Heart left ventricle (tissue), 16 donors: ENCODE measurements around the gene KRT6B. TPM values are rescaled to one million over a fixed set of nuclear protein-coding genes. Genes with fewer than 3 reads are reported as not detected.
A peak's percentile ranks its signal among the peaks of the same experiment; 100 is the strongest.

ENCODE experiments used
- ATAC-seq, 4 donors: fragments of 200-7000 bp; cut with Tn5 transposase; one replicate each; pipeline ENCODE4 v1.9.1; 2020 to 2022; ENCODE audit warnings: moderate library complexity in 4 of 4, mild to moderate bottlenecking in 3 of 4, moderate number of reproducible peaks in 1 of 4
- DNase-seq, 5 donors: peaks; one replicate each; pipeline ENCODE4 v3.0.0-alpha.2; 2020
- H3K27ac ChIP-seq, 12 donors: fragments of 200-600 bp; sonication (generic) in 4 of 12; one replicate each; pipeline versions ENCODE4 v1.5.0 to v1.8.0; 2016 to 2022; ENCODE audit warnings: mild to moderate bottlenecking in 2 of 12
- H3K27me3 ChIP-seq, 9 donors: fragments of 200-600 bp; sonication (generic) in 2 of 9; one replicate each; pipeline versions ENCODE4 v1.5.1 to v1.8.0; 2016 to 2022; ENCODE audit warnings: mild to moderate bottlenecking in 3 of 9
- H3K36me3 ChIP-seq, 9 donors: fragments of 200-600 bp; sonication (generic) in 2 of 9; one replicate each; pipeline versions ENCODE4 v1.5.0 to v1.8.0; 2018 to 2022; ENCODE audit warnings: mild to moderate bottlenecking in 2 of 9
- H3K4me1 ChIP-seq, 12 donors: fragments of 200-600 bp; sonication (generic) in 4 of 12; one replicate each; pipeline versions ENCODE4 v1.5.0 to v1.8.0; 2016 to 2022; ENCODE audit warnings: mild to moderate bottlenecking in 3 of 12
- H3K4me3 ChIP-seq, 12 donors: fragments of 200-600 bp; sonication (generic) in 4 of 12; one replicate each; pipeline versions ENCODE4 v1.5.0 to v1.8.0; 2017 to 2022; ENCODE audit warnings: mild to moderate bottlenecking in 9 of 12, moderate library complexity in 4 of 12
- H3K9me3 ChIP-seq, 12 donors: fragments of 200-600 bp; sonication (generic) in 4 of 12; one replicate each; pipeline versions ENCODE4 v1.5.0 to v1.8.0; 2016 to 2022; ENCODE audit warnings: mild to moderate bottlenecking in 1 of 12
- CTCF ChIP-seq, 12 donors: fragments of 200-600 bp; sonication (generic) in 4 of 12; IDR thresholded peaks; one replicate each; pipeline versions ENCODE4 v1.5.0 to v1.8.0; 2018 to 2022; ENCODE audit warnings: antibody characterized with exemption in 12 of 12, mild to moderate bottlenecking in 5 of 12
- POLR2A ChIP-seq, 2 donors: fragments of 450-650 bp; IDR thresholded peaks; one replicate each; pipeline ENCODE4 v1.6.1; 2017; ENCODE audit warnings: antibody characterized with exemption in 2 of 2, mild to moderate bottlenecking in 2 of 2, moderate library complexity in 2 of 2
- WGBS, 4 donors: extraction: QIAGEN DNeasy Blood & Tissue Kit in 2 of 4; methylation state at CpG; one replicate each; pipeline versions ENCODE4 v1.1.5 to v1.1.7; 2013 to 2018; 5-methylcytosine and 5-hydroxymethylcytosine counted together
- intact Hi-C, 10 donors: fragments of 100-400 bp; cut with DNase I; formaldehyde crosslinking; loops; one replicate each; pipeline versions ENCODE4 v1.11.1 to v1.14.2; 2022
- polyA plus RNA-seq, 2 donors: library from polyadenylated mRNA; stranded (reverse); fragments of 200-250 nt; gene quantifications; one replicate each; pipeline ENCODE4 v1.2.3, GENCODE V29; 2013
- total RNA-seq, 9 donors: library from RNA; depleted of rRNA in 2 of 9; stranded (reverse); fragments of >200 nt in 2 of 9; fragmentation: NEBNext Ultra II Directional in 3 of 9; extraction: Animal tissue kit (Norgen Biotek cat#: 25700) in 3 of 9; gene quantifications; one replicate each; pipeline versions ENCODE4 v1.1.0 to v1.2.4, GENCODE V29; 2016 to 2023
- donor health status: ischemic (EF 13 %, LVEDD 7.1; RV severe dilation, severe dysfunction).
- donor health status: healthy with polysubstance abuse.
- donor health status: DM: no; HTN: yes; CAD: no.
- donor health status: DM: no; HTN: no; CAD: no.
- donor health status: ischemic (EF 25% LVEDD 6.9; RV normal size, moderate dysfunction).
- donor health status: ischemic (EF 25% LVEDD 5.7; RV mildly dilated, moderate dysfunction).
- donor health status: healthy.
- donor health status: DM: yes; HTN: yes; CAD: no.
- donor health status: ischemic (EF 35%, LVEDD 5.7; RV mildly dilated, moderate dysfunction).
- donor health status: nonischemic (EF 11% LVEDD 7.7; RV severe dilation, severe dysfunction).
- donor health status: DM: yes; HTN: yes; CAD: no.
- donor health status: PGD.
- donor health status: ischemic (EF 29% LVEDD 5.4; RV normal size, mild dysfunction).
- donor health status: nonischemic (EF 23%, LVEDD 6.1; RV moderate dilation, normal function).

KRT6B gene
- total and polyA plus RNA-seq, 11 donors: not detected

- WGBS, 4 donors: 82 to 93% (median 86%) methylated on average over 4 of the region's 4 CpGs
- no peak overlapping the region for H3K27ac ChIP-seq
- no peaks in the 10 kb centered on the region for H3K9me3 ChIP-seq
- TF ChIP-seq CTCF (IDR thresholded peaks at IDR 0.05) (no peak), POLR2A (IDR thresholded peaks at IDR 0.05) (no peak)
- no peak overlapping the region for H3K4me3 ChIP-seq
- intact Hi-C loops: no loop called here
- H3K27me3 ChIP-seq: peaks cover 0 to 12% (median 0%) of the 10 kb centered on the region in 9 donors
- DNase-seq (no peak), ATAC-seq (no peak)
- H3K4me1 ChIP-seq: no peaks in the 10 kb centered on the region
- no peaks in the 10 kb centered on the region for H3K36me3 ChIP-seq
These were observed 17.9 kb upstream of the KRT6B start for GRCh38 chr12:52469853-52470252.

DNA sequence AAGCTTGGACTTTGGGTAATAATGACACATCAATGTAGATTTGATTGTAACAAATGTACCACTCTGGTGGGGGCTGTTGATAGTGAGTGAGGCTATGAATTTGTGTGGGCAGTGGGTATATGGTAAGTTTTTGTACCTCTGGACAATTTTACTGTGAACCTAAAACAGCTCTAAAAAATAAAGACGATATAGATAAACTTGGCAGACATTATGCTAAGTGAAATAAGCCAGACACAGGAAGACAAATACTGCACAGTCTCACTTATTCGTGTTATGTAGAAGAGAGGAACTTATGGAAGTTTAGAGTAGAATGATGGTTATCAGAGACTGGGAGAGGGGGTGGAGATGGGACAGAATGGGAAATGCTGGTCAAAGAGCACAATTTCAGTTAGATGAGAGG lies 13.0 kb upstream of the KRT6B start:
- Histone ChIP-seq H3K9me3 (no peaks in the 10 kb centered on the region), H3K4me1 (no peaks in the 10 kb centered on the region), H3K36me3 (no peaks in the 10 kb centered on the region), H3K4me3 (no peak overlapping the region), H3K27ac (no peak overlapping the region), H3K27me3 (peaks cover 0 to 25% (median 0%) of the 10 kb centered on the region in 9 donors)
- ATAC-seq: no peak
- intact Hi-C loops: no loop called here
- WGBS, 4 donors: 9 to 30% (median 15%) methylated on average over 2 of the region's 2 CpGs
- TF ChIP-seq POLR2A (IDR thresholded peaks at IDR 0.05) (no peak), CTCF (IDR thresholded peaks at IDR 0.05) (no peak)
- DNase-seq: no peak

GRCh38 chr12:52461693-52462092 lies 9.7 kb upstream of the KRT6B start:
- TF ChIP-seq POLR2A (IDR thresholded peaks at IDR 0.05) (no peak), CTCF (IDR thresholded peaks at IDR 0.05) (no peak)
- no peak overlapping the region for H3K4me3 ChIP-seq
- intact Hi-C loops: no loop called here
- H3K27ac ChIP-seq: no peak overlapping the region
- no peaks in the 10 kb centered on the region for H3K9me3 ChIP-seq
- peaks cover 0 to 22% (median 0%) of the 10 kb centered on the region in 9 donors for H3K27me3 ChIP-seq
- 50 to 64% (median 54%) methylated on average over 5 of the region's 5 CpGs for WGBS, 4 donors
- no peaks in the 10 kb centered on the region for H3K36me3 ChIP-seq
- peak in 1 of 5 donors; percentile 45 for DNase-seq
- no peaks in the 10 kb centered on the region for H3K4me1 ChIP-seq
- ATAC-seq: no peak

DNA sequence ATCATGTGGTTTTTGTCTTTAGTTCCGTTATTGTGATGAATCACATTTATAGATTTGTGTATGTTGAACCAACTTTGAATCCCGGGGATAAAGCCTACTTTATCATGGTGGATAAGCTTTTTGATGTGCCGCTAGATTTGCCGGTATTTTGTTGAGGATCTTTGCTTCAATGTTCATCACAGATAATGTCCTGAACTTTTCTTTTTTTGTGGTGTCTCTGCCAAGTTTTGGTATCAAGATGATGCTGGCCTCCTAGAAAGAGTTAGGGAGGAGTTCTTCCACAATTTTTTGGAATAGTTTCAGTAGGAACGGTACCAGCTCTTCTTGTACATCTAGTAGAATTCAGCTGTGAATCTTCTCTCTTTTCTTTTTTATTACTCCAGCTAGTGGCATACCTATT lies 6.9 kb upstream of the KRT6B start:
- Histone ChIP-seq H3K9me3 (no peaks in the 10 kb centered on the region), H3K27me3 (peaks cover 0 to 9% (median 0%) of the 10 kb centered on the region in 9 donors), H3K4me3 (no peak overlapping the region), H3K36me3 (no peaks in the 10 kb centered on the region), H3K27ac (no peak overlapping the region), H3K4me1 (no peaks in the 10 kb centered on the region)
- no peak for ATAC-seq
- TF ChIP-seq CTCF (IDR thresholded peaks at IDR 0.05) (no peak), POLR2A (IDR thresholded peaks at IDR 0.05) (no peak)
- 85 to 90% (median 87%) methylated on average over 5 of the region's 5 CpGs for WGBS, 4 donors
- DNase-seq: no peak
- intact Hi-C loops: no loop called here
